Activated naive CD8-positive, alpha-beta T cell treated with anti-CD3 and anti-CD28 coated beads, Interleukin-2, amount 10 ng/mL, durations not matched to agents 7 days and 5 days (primary cell): Measurements from ENCODE around the gene NDUFB2. TPM values are rescaled to one million over a fixed set of nuclear protein-coding genes. Genes with fewer than 3 reads are reported as not detected.
"Not testable (repeated sequence)": the region's sequence is repeated elsewhere in the genome, so short reads cannot be mapped to it uniquely, and the experiment has no call there.

Experiments used
- ATAC-seq: fragments of 150-1000 bp; cut with Tn5 transposase; one replicate; pipeline ENCODE4 v1.10.0; 2021; ENCODE audit warnings: low read depth, moderate library complexity
- POLR2A ChIA-PET: fragments of 350-600 bp; sonication (Branson Sonifier 250); formaldehyde crosslinking; loops from one replicate; lab custom pipeline; 2021; ENCODE audit warnings: antibody characterized with exemption; lab: Charles Lee
- DNase-seq: peaks from one replicate; pipeline ENCODE4 v3.0.0; 2021
- H3K27ac Mint-ChIP-seq: one replicate; pipeline ENCODE4 v1.8.0; 2022; ENCODE audit warnings: mild to moderate bottlenecking, mixed read lengths
- H3K27me3 Mint-ChIP-seq: one replicate; pipeline ENCODE4 v1.8.0; 2022; ENCODE audit warnings: mild to moderate bottlenecking, moderate library complexity, mixed read lengths
- H3K36me3 Mint-ChIP-seq: one replicate; pipeline ENCODE4 v1.8.0; 2021; ENCODE audit warnings: mild to moderate bottlenecking, mixed read lengths
- H3K4me1 Mint-ChIP-seq: one replicate; pipeline ENCODE4 v1.8.0; 2021; ENCODE audit warnings: mixed read lengths
- H3K4me3 Mint-ChIP-seq: one replicate; pipeline ENCODE4 v1.8.0; 2022; ENCODE audit warnings: mild to moderate bottlenecking, moderate library complexity, mixed read lengths
- H3K9me3 Mint-ChIP-seq: one replicate; pipeline ENCODE4 v1.8.0; 2021; ENCODE audit warnings: mixed read lengths
- total RNA-seq, 2 experiments: library from RNA; stranded (reverse); gene quantifications; one replicate each; pipeline ENCODE4 v1.2.3, GENCODE V29; 2021

The NDUFB2 gene
- total RNA-seq, 2 experiments from 2014 or later: 138 to 157 TPM

GRCh38 chr7:140685407-140686087 lies 11.0 kb upstream of the NDUFB2 start:
- Mint-ChIP-seq H3K36me3 (peaks cover 7% of the 10 kb centered on the region), H3K4me3 (no peak overlapping the region), H3K4me1 (no peaks in the 10 kb centered on the region), H3K27me3 (no peaks in the 10 kb centered on the region), H3K27ac (no peak overlapping the region), H3K9me3 (no peaks in the 10 kb centered on the region)
- DNase-seq (no peak), ATAC-seq (no peak)
- POLR2A ChIA-PET: no interaction called here

- Mint-ChIP-seq H3K27ac (no peak overlapping the region), H3K4me1 (no peaks in the 10 kb centered on the region), H3K36me3 (peaks cover 10% of the 10 kb centered on the region), H3K4me3 (no peak overlapping the region), H3K9me3 (no peaks in the 10 kb centered on the region), H3K27me3 (no peaks in the 10 kb centered on the region)
- POLR2A ChIA-PET: interaction anchor here (0.6 to 1.3 kb wide), 2 partner anchors 10 to 1343 kb away, joined by 3 to 4 read pairs; partner anchors contain the start of gene NDUFB2
- no peak for DNase-seq
- no peak for ATAC-seq
These were observed 9.6 kb upstream of the NDUFB2 start for GRCh38 chr7:140686921-140687320.

- Mint-ChIP-seq H3K27ac (no peak overlapping the region), H3K9me3 (no peaks in the 10 kb centered on the region), H3K36me3 (peaks cover 8% of the 10 kb centered on the region), H3K4me3 (no peak overlapping the region), H3K4me1 (no peaks in the 10 kb centered on the region), H3K27me3 (no peaks in the 10 kb centered on the region)
- POLR2A ChIA-PET: interaction anchor here (1.3 kb wide), 1 partner anchor 8 kb away, joined by 3 read pairs; the partner anchor contains the start of gene NDUFB2
- ATAC-seq (no peak), DNase-seq (no peak)
These were observed 8.2 kb upstream of the NDUFB2 start for GRCh38 chr7:140688341-140688740.

- Mint-ChIP-seq H3K9me3 (no peaks in the 10 kb centered on the region), H3K36me3 (peaks cover 7% of the 10 kb centered on the region), H3K4me1 (peaks cover 1% of the 10 kb centered on the region), H3K27ac (no peak overlapping the region), H3K27me3 (no peaks in the 10 kb centered on the region), H3K4me3 (no peak overlapping the region)
- no peak for DNase-seq
- POLR2A ChIA-PET: no interaction called here
- no peak for ATAC-seq
These were observed 7.0 kb upstream of the NDUFB2 start for GRCh38 chr7:140689199-140690152.

GRCh38 chr7:140691376-140692045 lies 5.0 kb upstream of the NDUFB2 start:
- H3K9me3 Mint-ChIP-seq: no peaks in the 10 kb centered on the region
- H3K27ac Mint-ChIP-seq: no peak overlapping the region
- ATAC-seq (no peak), DNase-seq (no peak)
- no peak overlapping the region for H3K4me3 Mint-ChIP-seq
- H3K4me1 Mint-ChIP-seq: peaks cover 7% of the 10 kb centered on the region
- no peaks in the 10 kb centered on the region for H3K27me3 Mint-ChIP-seq
- POLR2A ChIA-PET: no interaction called here
- H3K36me3 Mint-ChIP-seq: peaks cover 5% of the 10 kb centered on the region

- DNase-seq, H3K9me3 Mint-ChIP-seq, H3K27ac Mint-ChIP-seq, POLR2A ChIA-PET, H3K27me3 Mint-ChIP-seq, H3K4me3 Mint-ChIP-seq, ATAC-seq: not testable (repeated sequence)
- peaks cover 14% of the 10 kb centered on the region for H3K4me1 Mint-ChIP-seq
- peaks cover 12% of the 10 kb centered on the region for H3K36me3 Mint-ChIP-seq
These were observed 2.7 kb upstream of the NDUFB2 start for GRCh38 chr7:140693849-140694248.

GRCh38 chr7:140694592-140694991 lies 1.9 kb upstream of the NDUFB2 start:
- no peak overlapping the region for H3K27ac Mint-ChIP-seq
- H3K4me1 Mint-ChIP-seq: peaks cover 16% of the 10 kb centered on the region
- no peaks in the 10 kb centered on the region for H3K9me3 Mint-ChIP-seq
- H3K36me3 Mint-ChIP-seq: peaks cover 12% of the 10 kb centered on the region
- no peak for ATAC-seq
- DNase-seq: no peak
- POLR2A ChIA-PET: no interaction called here
- H3K4me3 Mint-ChIP-seq: no peak overlapping the region
- no peaks in the 10 kb centered on the region for H3K27me3 Mint-ChIP-seq

GRCh38 chr7:140695381-140695780 lies 1.1 kb upstream of the NDUFB2 start:
- H3K4me3 Mint-ChIP-seq: no peak overlapping the region
- ATAC-seq (no peak), DNase-seq (no peak)
- H3K36me3 Mint-ChIP-seq: peaks cover 12% of the 10 kb centered on the region
- H3K9me3 Mint-ChIP-seq: no peaks in the 10 kb centered on the region
- POLR2A ChIA-PET: no interaction called here
- H3K27ac Mint-ChIP-seq: no peak overlapping the region
- no peaks in the 10 kb centered on the region for H3K27me3 Mint-ChIP-seq
- H3K4me1 Mint-ChIP-seq: peaks cover 21% of the 10 kb centered on the region

GRCh38 chr7:140696024-140696679 lies 356 bp upstream of the NDUFB2 start:
- POLR2A ChIA-PET: interaction anchor here (0.7 to 1.3 kb wide), 6 partner anchors 9 to 58 kb away, joined by 3 to 6 read pairs (median 3); no protein-coding TSS in a partner anchor
- H3K27me3 Mint-ChIP-seq: no peaks in the 10 kb centered on the region
- no peak for DNase-seq
- H3K4me3 Mint-ChIP-seq: peak overlapping the region; percentile 90
- H3K9me3 Mint-ChIP-seq: no peaks in the 10 kb centered on the region
- H3K36me3 Mint-ChIP-seq: peaks cover 8% of the 10 kb centered on the region
- ATAC-seq: peak; percentile 10
- H3K4me1 Mint-ChIP-seq: peaks cover 21% of the 10 kb centered on the region
- peak overlapping the region; percentile 94 for H3K27ac Mint-ChIP-seq

GRCh38 chr7:140697447-140698143 lies 1.1 kb downstream of the NDUFB2 start:
- no peaks in the 10 kb centered on the region for H3K9me3 Mint-ChIP-seq
- peaks cover 21% of the 10 kb centered on the region for H3K4me1 Mint-ChIP-seq
- peak overlapping the region; percentile 90 for H3K4me3 Mint-ChIP-seq
- POLR2A ChIA-PET: interaction anchor here (0.6 to 1.0 kb wide), 2 partner anchors 24 to 217 kb away, joined by 3 to 4 read pairs; partner anchors contain the start of gene ADCK2
- DNase-seq: no peak
- H3K27ac Mint-ChIP-seq: peak overlapping the region; percentile 94
- H3K27me3 Mint-ChIP-seq: no peaks in the 10 kb centered on the region
- peaks cover 8% of the 10 kb centered on the region for H3K36me3 Mint-ChIP-seq
- ATAC-seq: no peak

GRCh38 chr7:140698477-140698876 lies 2.0 kb downstream of the NDUFB2 start:
- Mint-ChIP-seq H3K4me1 (peaks cover 21% of the 10 kb centered on the region), H3K9me3 (no peaks in the 10 kb centered on the region), H3K27me3 (no peaks in the 10 kb centered on the region), H3K4me3 (peak overlapping the region; percentile 90), H3K27ac (peak overlapping the region; percentile 94), H3K36me3 (peaks cover 7% of the 10 kb centered on the region)
- POLR2A ChIA-PET: interaction anchor here (0.6 kb wide), 1 partner anchor 204 kb away, joined by 3 read pairs; no protein-coding TSS in a partner anchor
- ATAC-seq: no peak
- DNase-seq: no peak

GRCh38 chr7:140702774-140703173 lies 6.3 kb downstream of the NDUFB2 start:
- Mint-ChIP-seq H3K27me3 (no peaks in the 10 kb centered on the region), H3K4me3 (no peak overlapping the region), H3K9me3 (no peaks in the 10 kb centered on the region), H3K36me3 (peaks cover 18% of the 10 kb centered on the region), H3K27ac (no peak overlapping the region), H3K4me1 (peaks cover 14% of the 10 kb centered on the region)
- POLR2A ChIA-PET: no interaction called here
- ATAC-seq (no peak), DNase-seq (no peak)
